HG02678 (cell line): Measurements from ENCODE around the gene DRC7.
"Not testable (repeated sequence)": the region's sequence is repeated elsewhere in the genome, so short reads cannot be mapped to it uniquely, and the experiment has no call there.

ENCODE experiments used
- ATAC-seq: cut with Tn5 transposase; IDR thresholded peaks from one replicate; pipeline ENCODE4 v1.9.1; 2021; ENCODE audit warnings: mild to moderate bottlenecking, moderate library complexity; ENCODE audit not compliant: unreplicated experiment

The DRC7 gene

DNA sequence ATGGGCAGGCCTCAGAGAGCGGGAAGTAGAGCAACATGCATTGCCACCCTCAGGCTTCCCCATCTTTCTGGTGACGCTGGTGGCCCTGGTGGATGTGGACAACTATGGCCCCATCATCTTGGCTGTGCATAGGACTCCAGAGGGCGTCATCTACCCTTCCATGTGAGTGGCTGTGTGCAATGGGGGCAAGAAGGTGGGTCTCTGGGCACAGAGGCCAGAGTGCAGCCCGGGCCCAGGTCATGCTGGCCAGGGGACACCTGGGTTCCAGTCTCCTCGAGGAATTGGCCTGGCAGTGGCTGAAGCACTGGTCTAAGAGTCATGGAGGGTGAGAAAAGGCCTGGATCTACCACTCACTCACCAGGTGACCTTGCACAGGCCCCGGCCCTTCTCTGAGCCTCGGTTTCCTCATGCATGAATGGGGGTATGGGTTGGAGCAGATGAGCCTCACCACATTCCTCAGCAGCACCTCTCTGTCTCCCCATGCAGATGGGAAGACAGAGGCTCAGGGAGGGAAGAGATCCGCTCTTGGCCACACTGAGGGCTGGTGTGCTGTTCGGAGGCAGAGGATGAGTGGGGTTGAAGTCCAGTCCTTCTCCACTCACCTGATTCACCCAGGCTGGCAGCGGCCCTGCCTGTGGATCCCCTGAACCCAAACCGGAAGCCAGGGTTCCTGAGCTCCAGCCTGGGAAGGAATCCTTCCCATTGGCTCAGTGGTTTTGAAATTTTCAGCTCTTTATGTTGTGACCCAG is 33.7 kb upstream of the DRC7 start:
- ATAC-seq = no peak

DNA sequence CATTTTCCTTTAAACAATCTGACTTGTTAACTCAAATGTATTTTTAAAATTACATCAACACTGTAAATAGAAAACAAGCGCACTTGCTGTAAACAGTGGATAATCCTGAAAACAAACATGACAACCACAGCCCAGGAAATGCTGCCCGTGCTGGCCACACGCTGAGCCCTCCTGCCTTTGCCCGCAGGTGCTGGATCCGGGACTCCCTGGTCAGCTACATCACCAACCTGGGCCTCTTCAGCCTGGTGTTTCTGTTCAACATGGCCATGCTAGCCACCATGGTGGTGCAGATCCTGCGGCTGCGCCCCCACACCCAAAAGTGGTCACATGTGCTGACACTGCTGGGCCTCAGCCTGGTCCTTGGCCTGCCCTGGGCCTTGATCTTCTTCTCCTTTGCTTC is 33.1 kb upstream of the DRC7 start:
- no peak for ATAC-seq

DNA sequence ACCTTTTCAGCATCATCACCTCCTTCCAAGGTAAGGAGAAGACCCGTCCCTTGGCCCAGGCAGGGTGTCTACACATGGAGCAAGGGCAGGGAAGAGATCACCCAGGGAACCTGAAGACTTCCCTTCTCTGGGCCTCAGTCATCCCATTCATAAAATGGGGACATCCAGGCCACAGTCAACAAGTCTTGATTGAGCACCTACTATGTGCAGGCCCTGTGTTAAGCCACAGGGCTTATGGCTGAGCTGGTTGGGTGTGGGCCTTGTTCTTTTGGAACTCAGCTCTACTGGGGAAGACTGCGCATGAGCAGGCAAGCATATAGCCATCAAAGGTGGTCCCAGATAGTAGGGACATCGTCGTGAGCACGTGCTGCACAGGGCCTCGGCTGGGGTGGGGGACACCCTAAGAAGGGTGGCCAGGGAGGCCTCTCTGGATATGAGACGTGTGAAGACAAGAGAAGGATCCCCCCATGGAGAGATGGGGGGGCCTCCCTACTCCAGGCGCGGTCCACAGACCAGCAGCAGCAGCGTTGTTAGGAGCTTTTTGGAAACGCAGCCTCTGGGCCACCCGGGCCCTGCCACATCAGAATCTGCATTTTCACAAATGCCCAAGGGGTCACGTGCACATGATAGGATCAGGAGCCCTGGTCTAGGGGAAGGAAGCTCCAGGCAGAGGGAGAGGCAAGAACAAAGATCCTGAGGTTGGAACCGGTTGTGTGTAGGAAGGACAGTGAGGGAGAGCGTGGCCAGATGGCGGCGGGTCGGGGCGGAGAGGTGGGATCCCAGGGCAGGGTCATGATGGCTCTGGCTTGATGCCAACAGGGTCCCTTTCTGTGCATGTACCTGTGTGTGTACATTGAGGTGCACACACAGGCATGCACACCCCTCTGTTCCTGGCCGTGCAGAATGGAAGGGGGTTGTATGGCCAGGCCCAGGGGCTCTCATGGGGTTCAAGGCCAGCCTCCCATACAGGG is 32.4 kb upstream of the DRC7 start:
- ATAC-seq = no peak

DNA sequence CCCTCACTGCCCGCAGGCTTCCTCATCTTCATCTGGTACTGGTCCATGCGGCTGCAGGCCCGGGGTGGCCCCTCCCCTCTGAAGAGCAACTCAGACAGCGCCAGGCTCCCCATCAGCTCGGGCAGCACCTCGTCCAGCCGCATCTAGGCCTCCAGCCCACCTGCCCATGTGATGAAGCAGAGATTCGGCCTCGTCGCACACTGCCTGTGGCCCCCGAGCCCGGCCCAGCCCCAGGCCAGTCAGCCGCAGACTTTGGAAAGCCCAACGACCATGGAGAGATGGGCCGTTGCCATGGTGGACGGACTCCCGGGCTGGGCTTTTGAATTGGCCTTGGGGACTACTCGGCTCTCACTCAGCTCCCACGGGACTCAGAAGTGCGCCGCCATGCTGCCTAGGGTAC is 31.2 kb upstream of the DRC7 start:
- ATAC-seq = no peak

DNA sequence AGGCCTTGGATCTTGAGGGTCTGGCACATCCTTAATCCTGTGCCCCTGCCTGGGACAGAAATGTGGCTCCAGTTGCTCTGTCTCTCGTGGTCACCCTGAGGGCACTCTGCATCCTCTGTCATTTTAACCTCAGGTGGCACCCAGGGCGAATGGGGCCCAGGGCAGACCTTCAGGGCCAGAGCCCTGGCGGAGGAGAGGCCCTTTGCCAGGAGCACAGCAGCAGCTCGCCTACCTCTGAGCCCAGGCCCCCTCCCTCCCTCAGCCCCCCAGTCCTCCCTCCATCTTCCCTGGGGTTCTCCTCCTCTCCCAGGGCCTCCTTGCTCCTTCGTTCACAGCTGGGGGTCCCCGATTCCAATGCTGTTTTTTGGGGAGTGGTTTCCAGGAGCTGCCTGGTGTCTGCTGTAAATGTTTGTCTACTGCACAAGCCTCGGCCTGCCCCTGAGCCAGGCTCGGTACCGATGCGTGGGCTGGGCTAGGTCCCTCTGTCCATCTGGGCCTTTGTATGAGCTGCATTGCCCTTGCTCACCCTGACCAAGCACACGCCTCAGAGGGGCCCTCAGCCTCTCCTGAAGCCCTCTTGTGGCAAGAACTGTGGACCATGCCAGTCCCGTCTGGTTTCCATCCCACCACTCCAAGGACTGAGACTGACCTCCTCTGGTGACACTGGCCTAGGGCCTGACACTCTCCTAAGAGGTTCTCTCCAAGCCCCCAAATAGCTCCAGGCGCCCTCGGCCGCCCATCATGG is 30.5 kb upstream of the DRC7 start:
- no peak for ATAC-seq

DNA sequence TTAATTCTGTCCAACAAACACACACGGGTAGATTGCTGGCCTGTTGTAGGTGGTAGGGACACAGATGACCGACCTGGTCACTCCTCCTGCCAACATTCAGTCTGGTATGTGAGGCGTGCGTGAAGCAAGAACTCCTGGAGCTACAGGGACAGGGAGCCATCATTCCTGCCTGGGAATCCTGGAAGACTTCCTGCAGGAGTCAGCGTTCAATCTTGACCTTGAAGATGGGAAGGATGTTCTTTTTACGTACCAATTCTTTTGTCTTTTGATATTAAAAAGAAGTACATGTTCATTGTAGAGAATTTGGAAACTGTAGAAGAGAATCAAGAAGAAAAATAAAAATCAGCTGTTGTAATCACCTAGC is 30.0 kb upstream of the DRC7 start:
- ATAC-seq = no peak

DNA sequence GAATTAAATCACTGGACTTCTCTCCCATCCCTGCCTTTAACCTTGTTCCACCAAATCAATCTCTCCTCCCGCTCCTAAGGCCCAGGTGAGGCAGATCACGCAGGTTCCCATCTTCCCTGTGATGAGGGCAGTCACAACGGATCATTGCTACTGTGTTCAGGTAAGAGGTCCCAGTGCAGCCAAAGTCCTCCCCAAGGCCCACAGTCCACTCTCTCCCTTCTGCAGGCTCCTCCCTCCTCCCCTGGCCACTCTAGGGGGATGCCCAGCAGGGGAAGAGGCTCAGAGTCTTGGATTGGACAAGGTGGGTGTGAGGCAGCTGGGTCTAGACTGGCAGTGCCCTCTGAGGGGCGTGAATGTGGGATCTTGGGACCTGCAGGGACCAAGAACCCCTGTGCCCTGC is 29.1 kb upstream of the DRC7 start:
- no peak for ATAC-seq

DNA sequence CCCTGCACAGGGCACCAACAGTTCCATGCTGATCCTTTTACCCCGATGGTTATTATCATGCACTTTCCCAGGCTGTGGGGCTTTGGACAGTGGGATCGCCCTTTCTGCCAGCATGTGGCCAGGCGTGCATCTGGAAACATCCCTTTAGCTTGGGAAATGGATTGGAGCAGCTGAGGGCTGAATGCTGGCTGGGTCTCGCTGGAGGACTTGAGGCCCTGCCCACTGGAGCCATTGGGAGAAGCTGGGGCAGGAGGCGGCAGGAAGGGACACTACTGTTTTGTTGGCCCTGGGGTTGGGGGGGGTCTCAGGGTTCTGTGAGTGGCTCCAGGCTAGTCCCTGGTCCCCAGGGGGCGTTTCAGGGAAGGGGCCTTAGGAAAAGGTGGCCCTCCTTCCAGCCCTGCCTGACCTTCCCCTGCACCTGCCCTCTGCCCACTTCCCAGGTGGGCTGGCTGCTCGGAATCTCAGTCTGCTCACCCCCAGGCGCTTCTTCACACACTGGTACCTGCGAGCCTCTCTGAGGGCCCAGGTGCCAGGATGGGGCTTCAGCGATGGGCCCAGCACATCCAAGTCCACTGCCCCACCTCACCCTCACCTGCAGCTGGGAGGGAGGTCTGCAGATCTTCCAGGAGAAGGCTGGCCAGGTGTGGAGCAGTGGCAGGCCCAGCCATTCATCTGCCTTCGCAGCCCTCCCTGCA is 28.1 kb upstream of the DRC7 start:
- ATAC-seq = no peak

DNA sequence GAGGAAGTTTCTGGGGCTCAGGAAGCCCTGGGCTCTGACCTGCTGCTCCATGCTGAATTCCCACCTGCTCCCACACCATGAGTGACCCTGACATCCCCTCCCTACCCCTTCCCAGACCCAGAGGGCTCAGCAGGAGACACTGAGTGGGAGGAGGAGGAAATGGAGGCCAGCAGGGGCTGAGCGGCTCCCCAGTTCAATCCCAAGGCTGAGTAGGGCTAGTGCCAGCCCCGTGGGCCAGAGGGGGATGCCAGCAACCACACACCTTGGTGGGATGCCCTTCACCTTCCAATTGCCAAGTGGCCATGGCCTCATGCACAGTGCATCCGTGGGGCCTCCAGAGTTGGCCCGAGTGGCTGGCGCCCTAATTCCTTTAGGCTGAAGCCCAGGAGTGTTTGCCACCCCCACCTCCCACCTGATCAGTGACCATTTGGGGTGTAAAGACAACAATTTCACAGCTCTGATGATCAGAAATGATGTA is 27.5 kb upstream of the DRC7 start:
- ATAC-seq = no peak

DNA sequence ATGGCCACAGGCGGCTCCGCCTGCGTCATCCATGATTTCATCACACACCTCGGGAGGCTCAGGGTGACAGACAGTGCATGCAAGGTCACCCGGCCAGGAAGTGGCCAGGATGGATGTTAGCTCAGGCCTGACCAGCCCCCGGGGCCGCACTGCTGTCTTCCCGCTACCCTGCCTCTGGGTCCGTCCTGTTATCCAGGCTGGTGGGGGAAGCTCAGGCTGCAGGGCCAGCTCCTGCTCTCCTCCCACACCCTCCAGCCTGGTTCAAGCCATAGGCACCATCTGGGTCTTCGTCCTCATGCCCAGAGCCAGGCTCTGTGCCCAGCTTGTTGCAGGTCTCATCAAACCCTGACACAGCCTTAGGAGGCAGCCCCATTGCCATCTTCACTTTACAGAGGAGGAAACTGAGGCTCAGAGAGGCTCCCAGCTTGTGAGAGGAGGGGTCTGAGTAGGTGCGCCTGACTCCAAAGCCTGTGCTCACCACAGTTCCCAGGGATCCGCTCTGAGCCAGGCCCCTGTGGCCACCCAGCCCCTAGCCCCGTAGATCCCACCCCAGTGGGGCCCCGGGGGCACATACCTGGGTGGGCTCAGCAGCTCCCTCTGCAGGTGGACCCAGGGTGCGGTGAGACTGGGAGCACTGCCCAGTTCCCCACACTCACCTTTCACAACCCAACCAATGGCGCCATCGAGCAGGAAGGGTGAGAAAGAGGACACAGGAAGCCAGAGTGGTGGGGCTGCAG is 26.9 kb upstream of the DRC7 start:
- no peak for ATAC-seq

DNA sequence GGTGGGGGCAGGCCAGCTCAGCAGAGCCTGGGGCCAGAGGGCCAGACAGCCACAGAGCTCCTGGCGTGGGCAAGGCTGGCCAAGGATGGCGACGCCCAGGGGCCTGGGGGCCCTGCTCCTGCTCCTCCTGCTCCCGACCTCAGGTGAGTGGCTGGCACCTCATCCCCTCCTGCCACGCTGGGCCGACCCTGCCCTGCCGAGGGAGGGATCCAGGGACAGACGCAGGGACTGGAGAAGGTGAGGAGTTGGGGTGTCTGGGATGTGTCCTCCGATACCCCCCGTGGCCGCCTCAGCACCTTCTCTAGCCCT is 26.4 kb upstream of the DRC7 start, which contains the start of gene ADGRG3:
ADGRG3 (plus strand) TSS at position 44 of the 309 bp plus-strand sequence; CDS start at position 86, 42 bp downstream.
- no peak for ATAC-seq

DNA sequence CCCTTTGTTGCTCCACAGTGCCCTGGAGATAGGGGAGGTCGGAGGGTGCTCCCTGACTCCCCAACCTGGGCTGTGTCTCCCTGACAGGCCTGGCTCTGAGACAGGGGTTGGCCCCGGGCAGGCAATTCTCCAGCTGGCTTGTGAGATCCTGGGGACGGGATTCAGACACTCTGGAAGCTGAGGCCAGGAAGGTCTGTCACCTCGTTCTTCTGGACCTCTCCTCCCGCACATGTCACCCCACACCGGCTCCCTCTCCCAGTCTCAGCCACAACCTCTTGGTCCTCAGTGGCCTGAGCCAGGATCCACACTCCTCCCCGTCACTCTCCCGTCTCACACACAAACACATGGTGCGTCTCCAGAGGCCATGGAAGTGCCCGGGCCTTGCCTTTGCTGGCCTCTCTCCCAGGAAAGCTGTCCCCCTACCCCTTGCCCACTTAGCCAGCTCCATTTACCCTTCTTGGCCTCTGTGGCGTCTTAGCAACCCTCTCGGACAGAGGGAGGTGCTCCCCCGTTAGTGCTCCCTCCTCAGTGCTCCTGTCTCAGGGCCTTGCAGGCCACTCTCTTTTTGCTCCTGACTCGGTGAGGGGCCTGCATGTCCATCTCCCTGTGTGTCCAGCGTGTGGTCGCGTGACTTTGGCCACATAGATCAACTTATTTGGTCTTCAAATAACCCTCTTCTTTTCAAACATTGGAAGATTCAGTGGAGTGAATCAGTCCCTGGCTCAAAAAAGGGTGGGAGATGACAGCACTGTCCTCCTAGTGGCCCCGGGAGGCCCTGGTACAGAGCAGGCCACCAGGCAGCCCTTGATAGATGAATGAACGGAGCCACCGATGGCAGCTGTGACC is 25.8 kb upstream of the DRC7 start:
- ATAC-seq = no peak

DNA sequence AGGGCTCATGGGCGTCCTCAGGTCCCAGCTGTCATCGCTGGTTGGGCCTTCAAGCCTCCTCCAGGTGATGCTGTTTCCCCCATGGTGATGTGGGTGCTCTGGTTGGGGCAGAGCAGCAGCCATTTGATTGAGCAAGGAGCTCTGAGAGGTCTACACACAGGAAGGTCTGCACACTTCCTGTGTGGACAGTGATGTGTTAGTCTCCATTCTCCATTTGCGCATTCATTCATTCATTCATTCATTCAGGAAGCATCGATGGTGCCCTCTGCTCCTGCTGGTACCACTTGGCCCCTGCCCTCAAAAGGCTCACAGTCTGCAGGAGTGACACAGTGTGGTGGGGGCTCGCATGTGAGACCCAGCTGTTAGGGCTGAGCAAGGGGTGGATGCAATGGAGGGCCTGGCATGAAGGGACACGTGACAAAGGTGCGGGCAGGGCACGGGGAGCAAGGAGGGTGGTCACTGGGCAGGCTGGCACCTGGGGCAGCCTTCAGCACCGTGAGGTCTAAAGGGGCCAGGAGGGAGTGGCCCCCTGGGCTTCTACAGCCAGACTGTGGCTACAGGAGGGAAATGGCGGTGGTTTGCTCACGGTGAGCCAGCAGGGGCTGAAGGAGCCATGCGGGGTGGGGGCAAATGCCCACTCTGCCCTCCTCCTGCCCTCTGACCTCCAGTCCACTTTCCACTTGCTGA is 25.0 kb upstream of the DRC7 start:
- no peak for ATAC-seq

DNA sequence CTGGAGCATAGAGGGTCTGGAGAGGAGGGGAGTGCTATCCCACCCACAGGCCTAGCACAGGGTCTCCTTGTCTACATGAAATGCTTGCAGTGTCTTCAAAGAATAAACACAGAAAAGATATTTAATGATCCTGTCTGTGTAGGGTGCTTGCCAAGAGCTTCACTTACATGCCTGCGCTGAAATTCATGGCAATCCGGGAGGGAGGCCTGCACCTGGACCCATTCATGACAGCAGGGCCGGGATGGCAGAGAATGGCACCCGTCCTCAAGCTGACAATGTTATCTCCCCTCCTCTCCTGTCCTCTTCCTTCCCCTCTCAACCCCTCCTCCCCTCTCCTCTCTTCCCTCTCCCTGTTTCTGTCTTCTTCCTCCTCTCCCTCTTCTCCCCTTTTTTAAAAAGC is 24.4 kb upstream of the DRC7 start:
- no peak for ATAC-seq

DNA sequence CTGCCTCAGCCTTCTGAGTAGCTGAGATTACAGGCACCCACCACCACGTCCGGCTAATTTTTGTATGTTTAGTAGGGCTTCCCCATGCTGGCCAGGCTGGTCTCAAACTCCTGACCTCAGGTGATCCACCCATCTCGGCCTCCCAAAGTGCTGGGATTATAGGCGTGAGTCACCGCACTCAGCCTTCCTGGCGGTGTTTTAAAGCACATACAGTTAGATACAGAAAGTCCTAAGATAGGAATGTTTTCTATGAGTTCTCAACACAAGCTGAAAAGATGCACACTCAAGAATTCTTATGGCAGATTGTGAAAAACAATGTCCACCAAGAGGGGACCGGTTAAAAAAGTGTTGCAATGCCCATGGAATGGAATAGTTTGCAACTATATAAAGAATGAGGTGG is 23.2 kb upstream of the DRC7 start:
- not testable (repeated sequence) for ATAC-seq

DNA sequence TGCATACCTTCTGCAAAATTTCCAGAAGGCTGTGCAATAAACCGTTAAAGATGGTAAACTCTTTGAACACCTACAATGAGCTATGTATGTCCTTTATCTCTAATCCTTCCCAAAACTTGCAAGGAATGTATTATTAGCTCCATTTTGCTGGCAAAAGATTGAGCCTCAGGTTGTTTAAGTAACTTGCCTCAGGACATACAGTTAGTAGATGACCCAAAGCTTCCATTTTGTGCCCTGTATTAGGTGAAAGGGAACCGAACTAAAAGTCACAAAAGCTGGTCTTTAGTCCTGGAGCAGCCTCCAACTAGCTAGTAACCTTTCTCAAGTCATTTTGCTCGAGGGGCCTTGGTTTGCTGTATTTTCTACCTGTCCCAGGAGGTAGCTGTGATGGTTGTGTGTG is 22.2 kb upstream of the DRC7 start:
- no peak for ATAC-seq

DNA sequence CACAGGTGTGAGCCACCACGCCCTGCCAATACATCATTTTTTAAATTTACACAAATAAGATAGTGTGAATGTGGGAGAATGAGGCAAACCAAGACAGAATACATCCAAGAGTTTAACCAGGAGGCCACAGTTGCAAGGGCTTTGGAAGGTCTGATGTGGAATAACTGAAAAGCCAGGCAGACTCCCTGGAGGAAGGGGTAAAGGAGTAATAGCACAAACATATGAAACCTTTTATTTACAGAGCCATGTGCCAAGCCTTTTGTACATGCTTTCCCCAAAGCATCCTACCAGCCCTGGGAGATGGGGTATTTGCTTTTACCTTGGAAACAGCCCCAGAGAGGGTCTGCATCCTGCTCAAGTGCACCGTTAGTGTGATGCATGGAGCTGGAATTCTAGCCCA is 21.8 kb upstream of the DRC7 start:
- no peak for ATAC-seq

DNA sequence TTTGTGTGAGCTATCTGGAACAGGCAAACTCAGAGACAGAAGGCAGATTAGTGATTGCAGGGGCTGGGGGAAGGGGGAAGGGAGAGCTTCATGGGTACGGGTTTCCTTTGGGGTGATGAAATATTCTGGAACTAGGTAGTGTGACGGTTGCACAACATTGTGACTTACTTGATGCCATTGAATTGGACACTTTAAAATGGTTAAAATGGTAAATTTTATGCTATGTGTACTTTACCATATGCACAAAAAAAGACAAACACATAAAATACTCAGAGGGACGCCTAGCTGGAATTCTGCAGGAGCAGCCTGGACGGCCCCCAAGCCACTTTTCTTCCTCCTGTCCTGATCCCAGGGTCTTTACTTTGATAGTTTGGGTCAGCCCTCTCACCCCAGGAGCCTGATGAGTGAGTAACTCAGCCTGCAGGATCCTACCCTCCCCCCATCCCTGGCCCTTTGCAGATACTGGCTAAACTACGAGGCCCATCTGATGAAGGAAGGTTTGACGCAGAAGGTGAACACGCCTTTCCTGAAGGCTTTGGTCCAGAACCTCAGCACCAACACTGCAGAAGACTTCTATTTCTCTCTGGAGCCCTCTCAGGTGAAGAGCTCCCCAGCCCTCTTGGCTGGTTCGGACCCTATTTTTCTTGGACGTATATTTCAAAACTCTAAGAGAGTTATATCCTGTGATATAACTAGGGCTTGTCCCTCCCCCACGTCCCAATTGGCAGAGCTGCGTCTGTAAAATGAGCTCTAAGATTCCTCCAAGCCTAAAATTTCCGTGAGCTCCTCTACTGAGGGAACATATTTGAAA is 18.7 kb upstream of the DRC7 start:
- no peak for ATAC-seq
